Fibroblast of skin of scalp (primary cell): Measurements from ENCODE around the gene IMP3.
A peak's percentile ranks its signal among the peaks of the same experiment; 100 is the strongest.

Experiments used
- DNase-seq: peaks from one replicate; pipeline ENCODE4 v3.0.0-alpha.2; 2013

Gene IMP3

GRCh38 chr15:75672646-75673425, 32.8 kb upstream of the IMP3 start:
- peak; percentile 89 for DNase-seq

GRCh38 chr15:75671730-75672602, 31.9 kb upstream of the IMP3 start:
- peak; percentile 49 for DNase-seq

DNA sequence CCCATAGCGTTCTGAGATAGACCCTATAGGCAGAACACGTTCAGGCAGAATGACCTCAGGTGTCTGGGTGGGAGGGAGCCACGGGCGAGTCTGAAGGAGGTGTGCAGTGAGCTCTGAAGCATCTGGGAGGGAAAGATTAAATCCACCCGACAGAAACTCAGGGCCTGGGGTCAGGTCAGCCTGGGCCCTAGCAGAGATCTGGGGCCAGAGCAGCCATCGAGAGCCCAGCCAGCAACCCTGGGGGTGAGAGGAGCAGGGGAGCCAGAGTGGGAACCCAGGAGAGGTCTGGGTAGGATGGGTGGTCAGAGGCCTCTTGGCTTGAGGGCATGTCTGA, 29.8 kb upstream of the IMP3 start:
- no peak for DNase-seq

DNA sequence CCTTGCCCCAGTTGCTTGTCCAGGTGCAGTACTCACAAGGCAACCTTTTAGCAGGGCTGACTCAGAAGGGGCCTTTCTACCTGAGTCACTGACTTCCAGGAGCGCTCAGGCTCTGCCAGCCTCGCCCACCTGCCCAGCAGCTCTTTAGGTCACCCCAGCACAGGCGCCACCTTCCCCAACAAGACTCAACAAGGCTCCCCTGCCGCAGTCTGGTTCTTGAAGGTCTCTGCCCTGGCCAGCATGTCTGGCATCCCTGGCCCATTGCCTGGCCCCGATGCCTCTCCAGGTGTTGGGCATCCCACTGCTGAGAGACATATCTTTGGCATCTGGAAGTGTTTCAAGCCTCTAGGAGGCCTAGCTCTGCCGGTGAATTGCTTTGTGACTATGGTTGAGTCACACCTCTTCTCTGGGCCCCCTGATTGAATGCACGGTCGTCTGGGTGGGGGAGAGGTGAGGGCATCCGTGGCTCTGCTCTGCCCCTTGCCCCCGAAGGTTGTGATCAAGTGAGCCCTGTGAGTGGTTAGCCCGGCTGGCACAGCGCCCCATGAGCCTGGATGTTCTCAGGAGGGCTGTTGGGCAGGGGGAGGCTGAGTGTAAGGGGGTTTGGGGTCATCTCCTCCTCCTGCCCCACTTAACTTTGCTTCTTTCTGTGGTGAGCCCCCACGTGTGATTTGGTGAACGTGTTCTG, 29.3 kb upstream of the IMP3 start:
- DNase-seq, result peak; percentile 21

- peak; percentile 100 for DNase-seq
These were observed 26.9 kb upstream of the IMP3 start for GRCh38 chr15:75666823-75667501.

DNA sequence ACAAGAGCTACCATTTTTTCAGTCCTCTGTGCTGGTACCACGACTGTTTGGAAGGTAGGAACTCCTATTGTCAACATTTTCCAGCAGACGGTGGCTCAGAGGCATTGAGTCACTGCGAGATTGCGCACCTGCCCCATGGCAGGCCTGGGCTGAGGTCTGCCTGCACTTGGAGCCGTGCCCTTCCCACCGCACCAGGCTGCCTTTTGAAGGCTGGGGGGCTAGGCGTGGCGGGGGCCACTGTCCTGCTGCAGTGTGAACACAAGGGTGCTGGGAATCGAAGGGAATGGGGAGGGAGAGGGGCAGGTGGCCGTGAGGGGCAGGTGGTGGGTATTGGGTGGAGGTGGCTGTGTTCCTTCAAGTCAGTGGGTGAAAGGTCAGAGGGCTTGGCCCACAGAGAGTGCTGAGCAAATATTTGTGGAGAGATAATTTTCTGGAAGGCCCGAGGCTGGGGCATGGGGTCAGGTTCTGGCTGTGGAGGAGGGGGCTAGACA, 24.0 kb upstream of the IMP3 start:
- DNase-seq, result no peak

GRCh38 chr15:75662823-75663519, 22.9 kb upstream of the IMP3 start:
- DNase-seq, result no peak

DNA sequence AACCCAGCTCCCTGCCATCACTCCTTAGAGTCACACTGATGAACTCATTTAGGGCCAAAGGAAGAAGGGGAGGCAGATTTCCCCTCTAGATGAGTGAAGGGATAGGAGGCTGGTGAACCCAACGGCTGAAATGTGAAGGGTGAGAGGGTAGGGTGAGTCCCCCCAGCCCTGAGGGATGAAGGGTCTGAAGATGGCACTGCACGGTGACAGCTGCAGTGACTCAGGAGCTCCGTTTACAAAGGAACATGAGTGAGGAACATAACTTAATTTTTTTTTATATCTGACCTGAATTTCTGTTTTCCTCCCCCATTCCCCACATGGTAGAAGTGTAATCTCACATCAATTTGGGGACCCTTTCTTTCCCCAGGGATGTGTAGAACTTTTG, 21.7 kb upstream of the IMP3 start:
- DNase-seq, result no peak

- peak; percentile 96 for DNase-seq
These were observed 21.2 kb upstream of the IMP3 start for GRCh38 chr15:75661100-75661755.

- no peak for DNase-seq
These were observed 20.1 kb upstream of the IMP3 start for GRCh38 chr15:75659928-75660645.

DNA sequence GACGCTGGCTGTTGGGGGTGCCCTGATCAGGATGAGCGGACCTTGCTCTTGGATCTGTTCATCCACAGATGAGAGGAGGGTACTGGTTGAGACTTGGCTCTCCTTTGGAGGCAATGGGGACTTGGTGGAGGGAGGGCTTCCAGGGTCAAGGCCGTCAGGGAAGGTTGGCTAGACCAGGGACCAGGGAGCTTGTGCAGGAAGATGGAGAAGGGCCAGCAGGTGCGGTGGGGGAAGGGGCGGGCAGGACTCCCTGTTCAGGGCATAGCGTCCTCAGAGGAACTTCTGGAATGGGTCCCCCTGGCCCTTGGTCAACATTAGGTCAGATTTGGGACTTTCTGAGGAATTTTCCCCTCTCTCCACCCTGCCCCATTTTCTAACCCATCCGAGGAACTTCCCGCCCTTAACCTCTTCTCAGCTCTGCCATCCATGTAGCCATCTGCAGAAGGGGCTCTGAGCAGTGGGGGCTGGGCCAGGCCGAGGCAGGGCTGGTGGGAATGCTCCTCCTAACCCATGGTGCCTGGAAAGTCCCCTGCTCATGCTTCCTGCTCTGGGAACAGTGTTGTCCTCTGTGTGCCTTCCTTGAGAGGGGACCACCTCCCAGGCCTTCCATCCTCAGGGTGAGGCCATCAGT, 19.2 kb upstream of the IMP3 start:
- DNase-seq, result no peak

GRCh38 chr15:75656813-75657212, 16.8 kb upstream of the IMP3 start:
- no peak for DNase-seq

GRCh38 chr15:75656331-75656730, 16.3 kb upstream of the IMP3 start:
- no peak for DNase-seq

DNA sequence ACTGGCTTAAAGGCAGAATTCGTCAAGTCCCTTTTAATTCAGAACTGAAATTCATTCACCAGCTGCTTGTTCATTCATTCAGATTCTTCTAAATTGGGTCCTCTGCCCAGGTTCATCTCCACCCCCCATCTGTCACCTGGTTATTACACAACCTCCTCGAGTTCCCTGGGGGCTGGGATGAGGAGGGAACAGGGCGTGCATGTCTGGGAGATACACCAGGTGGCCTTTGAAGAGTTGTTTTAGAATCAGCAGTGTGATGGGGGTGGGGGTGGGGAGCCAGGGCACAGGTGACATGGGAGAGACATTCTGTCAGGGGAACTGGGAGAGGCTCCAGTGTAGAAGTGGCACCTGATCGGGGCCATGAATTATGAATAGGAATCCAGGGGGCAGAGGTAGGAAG, 15.9 kb upstream of the IMP3 start:
- no peak for DNase-seq

DNA sequence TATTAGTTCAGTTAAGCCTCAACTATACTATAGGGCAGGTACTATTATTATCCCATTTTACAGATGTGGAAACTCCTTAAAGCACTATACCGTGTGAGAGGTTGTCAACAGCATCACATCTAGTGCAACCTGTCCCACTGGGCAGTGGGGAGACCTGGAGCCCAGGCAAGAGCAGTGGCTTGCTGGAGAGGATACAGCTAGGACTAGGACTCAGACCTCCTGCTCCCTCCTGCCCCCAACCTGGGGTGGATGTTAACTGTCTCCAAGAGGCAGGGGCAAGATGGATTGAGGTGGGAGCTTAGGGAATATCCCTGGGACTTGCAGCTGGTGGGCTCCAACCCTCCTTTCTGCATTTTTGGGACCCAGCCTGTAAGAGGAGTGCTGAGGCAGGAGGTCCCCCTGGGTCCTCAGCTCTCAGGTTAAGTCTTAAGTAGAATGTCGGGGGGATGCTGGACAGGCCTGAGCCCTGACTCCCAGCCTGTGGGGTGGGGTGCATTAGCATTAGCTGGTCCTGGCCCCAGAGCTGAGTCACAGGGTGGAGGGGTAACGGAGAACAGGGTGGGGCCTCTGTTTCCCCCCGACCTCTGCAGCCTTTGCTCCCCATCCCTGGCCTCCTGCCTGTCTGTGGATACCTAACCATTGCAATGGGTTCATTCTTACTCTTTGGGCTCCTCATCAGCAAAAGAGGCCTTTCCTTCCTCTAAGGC, 14.3 kb upstream of the IMP3 start:
- no peak for DNase-seq

- DNase-seq, result no peak
These were observed 13.4 kb upstream of the IMP3 start for GRCh38 chr15:75653347-75653913.

- no peak for DNase-seq
These were observed 12.0 kb upstream of the IMP3 start for GRCh38 chr15:75651810-75652543.
